ENCODE measurements around the gene CACNA2D4. TPM values are rescaled to one million over a fixed set of nuclear protein-coding genes. Genes with fewer than 3 reads are reported as not detected.
"Not testable (repeated sequence)": the region's sequence is repeated elsewhere in the genome, so short reads cannot be mapped to it uniquely, and the experiment has no call there.

Gene CACNA2D4
- total RNA-seq, result 1 to 10 TPM; 2.1 to 2.7 TPM

GRCh38 chr12:1918081-1918883 is at the start of gene CACNA2D4:
Gene CACNA2D4 (minus strand): TSS chr12:1918652. CDS start chr12:1918473, 179 bp downstream.
- Mint-ChIP-seq H3K27ac (no peak within 1 kb of the TSS), H3K36me3 (ENCODE audit: low read depth) (no peaks in the 10 kb centered on the region), H3K4me1 (ENCODE audit: low read depth) (peaks cover 15% of the 10 kb centered on the region), H3K4me3 (no peak within 1 kb of the TSS), H3K9me3 (no peaks in the 10 kb centered on the region), H3K27me3 (ENCODE audit: low read depth) (peaks cover 4% of the 10 kb centered on the region)
- intact Hi-C loops (cut with micrococcal nuclease), result no loop called here
- DNase-seq, result no peak
- CTCF ChIA-PET, result interaction anchor here (0.6 to 2.6 kb wide), 2 partner anchors 12 to 21 kb away, joined by 3 to 8 read pairs; no protein-coding TSS in a partner anchor

GRCh38 chr12:1966561-1967226 is 48.2 kb upstream of the CACNA2D4 start:
- Mint-ChIP-seq H3K27me3 (ENCODE audit: low read depth) (no peaks in the 10 kb centered on the region), H3K4me1 (ENCODE audit: low read depth) (peaks cover 6% of the 10 kb centered on the region), H3K9me3 (no peaks in the 10 kb centered on the region), H3K27ac (no peak overlapping the region), H3K36me3 (ENCODE audit: low read depth) (peaks cover 18% of the 10 kb centered on the region), H3K4me3 (no peak overlapping the region)
- intact Hi-C loops (cut with micrococcal nuclease), result no loop called here
- CTCF ChIA-PET, result interaction anchor here (0.6 to 1.7 kb wide), 3 partner anchors 9 to 139 kb away, joined by 3 to 5 read pairs (median 4); no protein-coding TSS in a partner anchor
- DNase-seq, result no peak

- intact Hi-C loops (cut with micrococcal nuclease), result no loop called here
- H3K36me3 Mint-ChIP-seq (ENCODE audit: low read depth), result peaks cover 24% of the 10 kb centered on the region
- H3K27ac Mint-ChIP-seq, result no peak overlapping the region
- no peaks in the 10 kb centered on the region for H3K9me3 Mint-ChIP-seq
- DNase-seq, result no peak
- no peak overlapping the region for H3K4me3 Mint-ChIP-seq
- peaks cover 6% of the 10 kb centered on the region for H3K4me1 Mint-ChIP-seq (ENCODE audit: low read depth)
- CTCF ChIA-PET, result interaction anchor here (1.7 kb wide), 1 partner anchor 9 kb away, joined by 5 read pairs; no protein-coding TSS in a partner anchor
- H3K27me3 Mint-ChIP-seq (ENCODE audit: low read depth), result no peaks in the 10 kb centered on the region
Measured at GRCh38 chr12:1965916-1966315, 47.5 kb upstream of the CACNA2D4 start.

GRCh38 chr12:1962051-1963020 is 43.9 kb upstream of the CACNA2D4 start:
- no peak for DNase-seq
- H3K36me3 Mint-ChIP-seq (ENCODE audit: low read depth), result peaks cover 35% of the 10 kb centered on the region
- H3K4me3 Mint-ChIP-seq, result no peak overlapping the region
- peaks cover 4% of the 10 kb centered on the region for H3K4me1 Mint-ChIP-seq (ENCODE audit: low read depth)
- no peak overlapping the region for H3K27ac Mint-ChIP-seq
- intact Hi-C loops (cut with micrococcal nuclease), result no loop called here
- no peaks in the 10 kb centered on the region for H3K9me3 Mint-ChIP-seq
- H3K27me3 Mint-ChIP-seq (ENCODE audit: low read depth), result no peaks in the 10 kb centered on the region
- CTCF ChIA-PET, result interaction anchor here (1.0 kb wide), 1 partner anchor 23 kb away, joined by 3 read pairs; no protein-coding TSS in a partner anchor

- H3K27ac Mint-ChIP-seq, result no peak overlapping the region
- no peaks in the 10 kb centered on the region for H3K27me3 Mint-ChIP-seq (ENCODE audit: low read depth)
- H3K9me3 Mint-ChIP-seq, result no peaks in the 10 kb centered on the region
- H3K4me1 Mint-ChIP-seq (ENCODE audit: low read depth), result no peaks in the 10 kb centered on the region
- CTCF ChIA-PET, result interaction anchor here (1.0 to 6.1 kb wide), 3 partner anchors 10 to 323 kb away, joined by 3 to 31 read pairs (median 5); no protein-coding TSS in a partner anchor
- H3K36me3 Mint-ChIP-seq (ENCODE audit: low read depth), result peaks cover 24% of the 10 kb centered on the region
- no peak overlapping the region for H3K4me3 Mint-ChIP-seq
- intact Hi-C loops (cut with micrococcal nuclease), result no loop called here
- no peak for DNase-seq
Measured at GRCh38 chr12:1956716-1957115, 38.3 kb upstream of the CACNA2D4 start.

GRCh38 chr12:1949771-1950470 is 31.5 kb upstream of the CACNA2D4 start:
- Mint-ChIP-seq H3K36me3 (ENCODE audit: low read depth) (peaks cover 37% of the 10 kb centered on the region), H3K4me1 (ENCODE audit: low read depth) (no peaks in the 10 kb centered on the region), H3K9me3 (peaks cover 4% of the 10 kb centered on the region), H3K27me3 (ENCODE audit: low read depth) (no peaks in the 10 kb centered on the region), H3K4me3 (no peak overlapping the region), H3K27ac (no peak overlapping the region)
- no peak for DNase-seq
- intact Hi-C loops (cut with micrococcal nuclease), result no loop called here
- CTCF ChIA-PET, result interaction anchor here (0.9 to 2.1 kb wide), 3 partner anchors 10 to 84 kb away, joined by 3 to 17 read pairs (median 3); no protein-coding TSS in a partner anchor

- peaks cover 42% of the 10 kb centered on the region for H3K36me3 Mint-ChIP-seq (ENCODE audit: low read depth)
- H3K27ac Mint-ChIP-seq, result no peak overlapping the region
- CTCF ChIA-PET, result interaction anchor here (0.9 to 2.1 kb wide), 2 partner anchors 9 to 34 kb away, joined by 3 to 17 read pairs; no protein-coding TSS in a partner anchor
- no peak for DNase-seq
- peaks cover 4% of the 10 kb centered on the region for H3K9me3 Mint-ChIP-seq
- intact Hi-C loops (cut with micrococcal nuclease), result no loop called here
- H3K4me3 Mint-ChIP-seq, result no peak overlapping the region
- no peaks in the 10 kb centered on the region for H3K27me3 Mint-ChIP-seq (ENCODE audit: low read depth)
- no peaks in the 10 kb centered on the region for H3K4me1 Mint-ChIP-seq (ENCODE audit: low read depth)
Measured at GRCh38 chr12:1948883-1949282, 30.4 kb upstream of the CACNA2D4 start.

- Mint-ChIP-seq H3K9me3 (peaks cover 4% of the 10 kb centered on the region), H3K4me3 (no peak overlapping the region), H3K36me3 (ENCODE audit: low read depth) (peaks cover 37% of the 10 kb centered on the region), H3K4me1 (ENCODE audit: low read depth) (no peaks in the 10 kb centered on the region), H3K27ac (no peak overlapping the region), H3K27me3 (ENCODE audit: low read depth) (no peaks in the 10 kb centered on the region)
- no peak for DNase-seq
- CTCF ChIA-PET, result no interaction called here
- intact Hi-C loops (cut with micrococcal nuclease), result no loop called here
Measured at GRCh38 chr12:1947081-1947480, 28.6 kb upstream of the CACNA2D4 start.

- Mint-ChIP-seq H3K4me1 (ENCODE audit: low read depth) (no peaks in the 10 kb centered on the region), H3K9me3 (peaks cover 4% of the 10 kb centered on the region), H3K4me3 (no peak overlapping the region), H3K36me3 (ENCODE audit: low read depth) (peaks cover 32% of the 10 kb centered on the region), H3K27me3 (ENCODE audit: low read depth) (no peaks in the 10 kb centered on the region), H3K27ac (no peak overlapping the region)
- intact Hi-C loops (cut with micrococcal nuclease), result no loop called here
- no peak for DNase-seq
- CTCF ChIA-PET, result interaction anchor here (0.6 kb wide), 1 partner anchor 25 kb away, joined by 3 read pairs; no protein-coding TSS in a partner anchor
Measured at GRCh38 chr12:1946296-1946695, 27.8 kb upstream of the CACNA2D4 start.

GRCh38 chr12:1945502-1945901 is 27.1 kb upstream of the CACNA2D4 start:
- DNase-seq; H3K4me1 Mint-ChIP-seq (ENCODE audit: low read depth); intact Hi-C loops (cut with micrococcal nuclease): not testable (repeated sequence)

More at GRCh38 chr12:1945502-1945901, 27.1 kb upstream of the CACNA2D4 start:
- H3K4me3 Mint-ChIP-seq; CTCF ChIA-PET; H3K27ac Mint-ChIP-seq; H3K27me3 Mint-ChIP-seq (ENCODE audit: low read depth); H3K9me3 Mint-ChIP-seq: not testable (repeated sequence)
- peaks cover 36% of the 10 kb centered on the region for H3K36me3 Mint-ChIP-seq (ENCODE audit: low read depth)
